Upper lobe of left lung (tissue), 4 donors: ENCODE results near the gene ANP32B.

ENCODE experiments used
- EP300 ChIP-seq, 4 donors: sonication (generic); formaldehyde crosslinking; IDR thresholded peaks; one replicate each; pipeline ENCODE4 v1.5.1; 2017; ENCODE audit warnings: antibody characterized with exemption in 4 of 4, control low read depth in 2 of 4
- POLR2A ChIP-seq, 4 donors: fragments of 450-650 bp; IDR thresholded peaks; one replicate each; pipeline ENCODE4 v1.5.1; 2016 to 2017; ENCODE audit warnings: antibody characterized with exemption in 4 of 4, mild to moderate bottlenecking in 2 of 4
- POLR2AphosphoS5 ChIP-seq, 2 donors: sonication (generic); formaldehyde crosslinking; IDR thresholded peaks; one replicate each; pipeline ENCODE4 v1.5.1; 2017; ENCODE audit warnings: antibody characterized with exemption in 2 of 2
- TF ChIP-seq, protein P1 (sequence below), 6 experiments: fragments of 450-650 bp in 4 of 6; fragments of 200-600 bp in 2 of 6; sonication (generic) in 2 of 6; IDR thresholded peaks; one replicate each; pipeline ENCODE4 v1.5.1; 2016 to 2019; ENCODE audit warnings: antibody characterized with exemption in 6 of 6

DNA sequence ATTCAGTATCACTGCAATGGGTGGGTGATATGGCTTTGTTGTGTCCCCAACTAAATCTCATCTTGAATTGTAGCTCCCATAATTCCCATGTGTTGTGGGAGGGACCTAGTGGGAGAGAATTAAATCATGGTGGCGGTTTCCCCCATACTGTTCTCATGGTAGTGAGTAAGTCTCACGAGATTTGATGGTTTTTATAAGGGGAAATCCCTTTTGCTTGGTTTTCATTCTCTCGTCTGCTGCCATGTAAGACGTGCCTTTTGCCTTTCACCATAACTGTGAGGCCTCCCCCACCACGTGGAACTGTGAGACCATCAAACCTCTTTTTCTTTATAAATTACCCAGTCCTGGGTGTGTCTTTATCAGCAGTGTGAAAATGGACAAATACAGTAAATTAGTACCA lies 63.9 kb downstream of the ANP32B start:
- TF ChIP-seq, protein P1, sequence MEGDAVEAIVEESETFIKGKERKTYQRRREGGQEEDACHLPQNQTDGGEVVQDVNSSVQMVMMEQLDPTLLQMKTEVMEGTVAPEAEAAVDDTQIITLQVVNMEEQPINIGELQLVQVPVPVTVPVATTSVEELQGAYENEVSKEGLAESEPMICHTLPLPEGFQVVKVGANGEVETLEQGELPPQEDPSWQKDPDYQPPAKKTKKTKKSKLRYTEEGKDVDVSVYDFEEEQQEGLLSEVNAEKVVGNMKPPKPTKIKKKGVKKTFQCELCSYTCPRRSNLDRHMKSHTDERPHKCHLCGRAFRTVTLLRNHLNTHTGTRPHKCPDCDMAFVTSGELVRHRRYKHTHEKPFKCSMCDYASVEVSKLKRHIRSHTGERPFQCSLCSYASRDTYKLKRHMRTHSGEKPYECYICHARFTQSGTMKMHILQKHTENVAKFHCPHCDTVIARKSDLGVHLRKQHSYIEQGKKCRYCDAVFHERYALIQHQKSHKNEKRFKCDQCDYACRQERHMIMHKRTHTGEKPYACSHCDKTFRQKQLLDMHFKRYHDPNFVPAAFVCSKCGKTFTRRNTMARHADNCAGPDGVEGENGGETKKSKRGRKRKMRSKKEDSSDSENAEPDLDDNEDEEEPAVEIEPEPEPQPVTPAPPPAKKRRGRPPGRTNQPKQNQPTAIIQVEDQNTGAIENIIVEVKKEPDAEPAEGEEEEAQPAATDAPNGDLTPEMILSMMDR (IDR thresholded peaks at IDR 0.05): no peak
- TF ChIP-seq POLR2AphosphoS5 (IDR thresholded peaks at IDR 0.05) (no peak), POLR2A (IDR thresholded peaks at IDR 0.05) (no peak), EP300 (IDR thresholded peaks at IDR 0.05) (no peak)
